Mesothelial cell of epicardium (in vitro differentiated cells): ENCODE measurements around the gene UBQLNL. TPM values are rescaled to one million over a fixed set of nuclear protein-coding genes. Genes with fewer than 3 reads are reported as not detected.

Experiments used
- DNase-seq, 2 experiments: peaks; one replicate each; pipeline ENCODE4 v3.0.0; 2021; ENCODE audit warnings: low spot score in 2 of 2; ENCODE audit not compliant: unreplicated experiment in 2 of 2
- H3K27ac Mint-ChIP-seq: 2 replicates; pipeline ENCODE4 v1.8.0; 2021; ENCODE audit warnings: mixed read lengths
- H3K27me3 Mint-ChIP-seq: 2 replicates; pipeline ENCODE4 v1.8.0; 2021; ENCODE audit warnings: low read depth, mixed read lengths
- H3K36me3 Mint-ChIP-seq: 2 replicates; pipeline ENCODE4 v1.8.0; 2021; ENCODE audit warnings: mixed read lengths
- H3K4me1 Mint-ChIP-seq: 2 replicates; pipeline ENCODE4 v1.8.0; 2021; ENCODE audit warnings: mixed read lengths
- H3K4me3 Mint-ChIP-seq: 2 replicates; pipeline ENCODE4 v1.8.0; 2021; ENCODE audit warnings: mild to moderate bottlenecking, moderate library complexity, mixed read lengths
- H3K9me3 Mint-ChIP-seq: 2 replicates; pipeline ENCODE4 v1.8.0; 2021; ENCODE audit warnings: mixed read lengths
- total RNA-seq: library from RNA; stranded (reverse); gene quantifications from 3 replicates; pipeline ENCODE4 v1.2.1, GENCODE V29; 2021
- TF ChIP-seq, protein P1 (sequence below): fragments of 200-600 bp; sonication (generic); IDR thresholded peaks from one replicate; pipeline ENCODE4 v1.5.0; 2021; ENCODE audit warnings: antibody characterized with exemption; ENCODE audit not compliant: unreplicated experiment

The UBQLNL gene
- total RNA-seq, 1 donor from 2014 or later, result 2.0 TPM

DNA sequence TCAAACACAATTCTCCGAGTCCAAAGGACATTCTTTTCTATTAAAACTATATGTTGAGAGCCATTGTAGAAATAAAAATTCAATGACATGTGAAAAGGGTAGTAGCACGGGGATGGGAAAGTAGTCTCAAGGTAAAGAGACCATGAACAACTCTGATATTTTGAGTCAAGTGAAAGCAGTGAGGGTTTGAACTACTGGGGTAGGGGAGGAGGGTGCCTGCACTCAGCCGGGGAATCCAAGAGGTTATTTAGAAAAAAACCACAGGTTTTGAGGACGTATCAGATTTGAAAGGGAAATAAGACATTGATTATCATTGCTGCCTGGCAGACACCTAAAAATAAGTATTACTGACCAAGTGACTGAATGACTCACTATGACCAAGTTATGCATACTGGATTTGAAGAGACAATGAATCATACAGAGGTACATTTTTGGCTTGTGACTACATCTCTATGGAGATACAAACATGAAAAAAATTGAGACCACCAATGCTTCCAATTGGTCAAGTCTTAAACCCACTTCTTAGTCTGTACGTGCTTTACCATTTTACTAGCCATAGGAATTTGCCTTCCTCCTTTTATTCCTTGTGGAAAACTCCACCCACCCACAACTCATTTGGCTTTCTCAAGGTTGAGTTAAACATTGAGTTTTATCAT is 34.1 kb upstream of the UBQLNL start:
- Mint-ChIP-seq H3K27me3 (peaks cover 10% of the 10 kb centered on the region), H3K4me1 (no peaks in the 10 kb centered on the region), H3K27ac (no peak overlapping the region), H3K36me3 (no peaks in the 10 kb centered on the region), H3K4me3 (no peak overlapping the region), H3K9me3 (no peaks in the 10 kb centered on the region)
- DNase-seq, result no peak
- TF ChIP-seq, protein P1, sequence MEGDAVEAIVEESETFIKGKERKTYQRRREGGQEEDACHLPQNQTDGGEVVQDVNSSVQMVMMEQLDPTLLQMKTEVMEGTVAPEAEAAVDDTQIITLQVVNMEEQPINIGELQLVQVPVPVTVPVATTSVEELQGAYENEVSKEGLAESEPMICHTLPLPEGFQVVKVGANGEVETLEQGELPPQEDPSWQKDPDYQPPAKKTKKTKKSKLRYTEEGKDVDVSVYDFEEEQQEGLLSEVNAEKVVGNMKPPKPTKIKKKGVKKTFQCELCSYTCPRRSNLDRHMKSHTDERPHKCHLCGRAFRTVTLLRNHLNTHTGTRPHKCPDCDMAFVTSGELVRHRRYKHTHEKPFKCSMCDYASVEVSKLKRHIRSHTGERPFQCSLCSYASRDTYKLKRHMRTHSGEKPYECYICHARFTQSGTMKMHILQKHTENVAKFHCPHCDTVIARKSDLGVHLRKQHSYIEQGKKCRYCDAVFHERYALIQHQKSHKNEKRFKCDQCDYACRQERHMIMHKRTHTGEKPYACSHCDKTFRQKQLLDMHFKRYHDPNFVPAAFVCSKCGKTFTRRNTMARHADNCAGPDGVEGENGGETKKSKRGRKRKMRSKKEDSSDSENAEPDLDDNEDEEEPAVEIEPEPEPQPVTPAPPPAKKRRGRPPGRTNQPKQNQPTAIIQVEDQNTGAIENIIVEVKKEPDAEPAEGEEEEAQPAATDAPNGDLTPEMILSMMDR, result no peak

DNA sequence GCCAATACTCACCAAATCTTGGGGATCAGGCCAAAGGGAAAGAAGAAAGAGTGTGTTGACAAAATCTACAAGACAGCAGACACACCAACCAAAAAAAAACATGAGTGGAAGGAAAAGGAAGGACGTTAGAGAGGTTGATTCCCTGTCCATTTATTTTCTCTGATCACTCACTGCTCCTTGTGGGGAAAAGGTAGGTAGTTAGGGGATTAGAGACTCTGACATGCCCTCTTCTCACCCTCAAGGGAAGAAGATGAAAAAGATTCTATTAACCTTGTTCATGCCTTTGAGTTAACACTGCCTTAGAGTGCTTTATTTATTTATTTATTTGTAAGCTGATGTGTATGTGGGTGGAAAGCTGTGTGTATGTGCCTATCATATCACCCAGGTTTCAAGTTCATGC is 31.9 kb upstream of the UBQLNL start, which contains the start of gene OR52H1:
TSS of gene OR52H1 (minus strand) at position 101 of the 400 bp plus-strand sequence. CDS start 3,035 bp downstream, outside the sequence.
- no peaks in the 10 kb centered on the region for H3K27me3 Mint-ChIP-seq
- no peaks in the 10 kb centered on the region for H3K4me1 Mint-ChIP-seq
- H3K27ac Mint-ChIP-seq, result no peak within 1 kb of the TSS
- TF ChIP-seq, protein P1, result no peak
- H3K9me3 Mint-ChIP-seq, result no peaks in the 10 kb centered on the region
- no peaks in the 10 kb centered on the region for H3K36me3 Mint-ChIP-seq
- no peak for DNase-seq
- H3K4me3 Mint-ChIP-seq, result no peak within 1 kb of the TSS

DNA sequence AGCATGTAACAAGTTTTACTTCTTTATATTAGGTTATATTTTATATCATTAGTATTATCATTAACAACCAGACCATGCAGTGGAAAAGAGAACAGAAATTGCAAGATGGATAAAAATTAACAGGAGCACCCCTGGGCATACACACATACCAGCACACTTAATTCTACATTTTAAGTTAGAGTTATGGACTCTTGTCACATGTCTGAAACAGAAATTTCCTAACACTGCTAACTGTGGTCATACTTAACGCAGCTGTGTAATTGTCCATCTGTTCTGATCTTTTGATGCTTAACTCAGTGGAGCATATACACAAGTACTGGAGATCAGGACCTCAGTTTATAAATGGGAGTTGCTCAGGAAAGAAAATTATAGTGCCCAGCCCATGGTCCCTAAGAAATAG is 31.5 kb upstream of the UBQLNL start:
- H3K4me1 Mint-ChIP-seq, result no peaks in the 10 kb centered on the region
- H3K27me3 Mint-ChIP-seq, result no peaks in the 10 kb centered on the region
- DNase-seq, result no peak
- H3K27ac Mint-ChIP-seq, result no peak overlapping the region
- H3K4me3 Mint-ChIP-seq, result no peak overlapping the region
- TF ChIP-seq, protein P1, result no peak
- no peaks in the 10 kb centered on the region for H3K9me3 Mint-ChIP-seq
- no peaks in the 10 kb centered on the region for H3K36me3 Mint-ChIP-seq

DNA sequence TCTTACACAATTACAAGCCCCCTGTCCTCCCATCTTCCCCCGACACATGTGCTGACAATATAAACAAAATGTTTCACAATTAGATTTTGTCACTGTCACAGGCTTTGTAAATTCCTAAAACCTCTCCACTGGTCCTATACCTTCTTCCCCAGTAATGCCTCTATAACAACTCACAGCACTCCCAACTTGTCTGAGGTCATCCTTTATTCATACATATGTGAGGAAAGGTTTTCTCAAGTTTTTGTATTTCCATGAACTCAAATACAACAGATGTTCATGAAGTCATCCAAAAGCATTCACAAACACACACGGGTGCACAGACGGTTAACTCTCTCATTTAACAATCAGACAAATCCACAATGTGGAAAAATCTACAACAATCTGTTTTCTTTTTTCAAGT is 30.0 kb upstream of the UBQLNL start:
- TF ChIP-seq, protein P1, result no peak
- Mint-ChIP-seq H3K27ac (no peak overlapping the region), H3K4me1 (no peaks in the 10 kb centered on the region), H3K4me3 (no peak overlapping the region), H3K36me3 (no peaks in the 10 kb centered on the region), H3K9me3 (no peaks in the 10 kb centered on the region), H3K27me3 (no peaks in the 10 kb centered on the region)
- no peak for DNase-seq

DNA sequence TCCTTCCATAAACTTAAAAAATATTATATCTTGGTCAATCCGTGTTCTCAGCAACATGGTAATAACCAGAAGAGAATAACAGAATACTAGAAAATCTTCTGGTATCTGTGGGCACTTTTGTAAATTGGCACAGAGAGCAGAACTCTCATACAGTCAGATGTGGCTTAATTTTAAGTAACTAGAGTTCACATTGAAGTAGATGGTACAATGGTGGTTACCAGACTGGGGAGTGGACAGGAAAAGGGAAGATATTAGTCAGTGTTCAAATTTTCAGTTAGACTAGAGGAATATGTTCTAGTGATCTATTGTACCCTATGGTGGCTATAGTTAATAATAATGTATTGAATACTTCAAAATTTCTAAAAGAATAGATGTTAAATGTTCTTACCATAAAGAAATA is 24.9 kb upstream of the UBQLNL start:
- Mint-ChIP-seq H3K27me3 (peaks cover 2% of the 10 kb centered on the region), H3K4me1 (no peaks in the 10 kb centered on the region), H3K9me3 (peaks cover 17% of the 10 kb centered on the region), H3K27ac (no peak overlapping the region), H3K36me3 (no peaks in the 10 kb centered on the region), H3K4me3 (no peak overlapping the region)
- no peak for DNase-seq
- TF ChIP-seq, protein P1, result no peak
